Fibroblast of lung (primary cell): ENCODE measurements around the gene CRADD. TPM values are rescaled to one million over a fixed set of nuclear protein-coding genes. Genes with fewer than 3 reads are reported as not detected.

Source experiments
- DNase-seq, 2 donors: peaks; one replicate each; pipeline versions ENCODE4 v3.0.0 to v3.0.0-alpha.2; 2010; ENCODE audit warnings: low read depth in 2 of 2
- H2AFZ ChIP-seq: 2 replicates; pipeline ENCODE4 v1.5.1; 2012; ENCODE audit warnings: low read length, control low read depth, inconsistent platforms
- H3K27ac ChIP-seq: 2 replicates; pipeline ENCODE4 v1.5.1; 2011; ENCODE audit warnings: low read length, control low read depth; ENCODE audit not compliant: insufficient read depth
- H3K27me3 ChIP-seq: 2 replicates; pipeline ENCODE4 v1.5.1; 2011; ENCODE audit warnings: mild to moderate bottlenecking, low read length; ENCODE audit not compliant: control insufficient read depth, insufficient read depth
- H3K36me3 ChIP-seq: 2 replicates; pipeline ENCODE4 v1.5.1; 2011; ENCODE audit warnings: low read length; ENCODE audit not compliant: control insufficient read depth, insufficient read depth
- H3K4me1 ChIP-seq: 2 replicates; pipeline ENCODE4 v1.5.1; 2011; ENCODE audit warnings: low read length; ENCODE audit not compliant: control insufficient read depth, insufficient read depth; ENCODE audit errors: extremely low read depth
- H3K4me2 ChIP-seq: 2 replicates; pipeline ENCODE4 v1.5.1; 2011; ENCODE audit warnings: low read length, control low read depth; ENCODE audit not compliant: insufficient read depth; ENCODE audit errors: extremely low read depth
- H3K4me3 ChIP-seq, 4 experiments: fragments of 200-600 bp in 1 of 4; sonication (generic) in 1 of 4; replicated peaks in 1 of 4; 2 replicates each; pipeline ENCODE4 v1.5.1; 2011 to 2016; ENCODE audit warnings: low read length in 4 of 4, low read depth in 3 of 4, mild to moderate bottlenecking in 3 of 4, control low read depth in 2 of 4, inconsistent platforms in 1 of 4, mixed read lengths in 1 of 4; ENCODE audit not compliant: insufficient read depth in 1 of 4; ENCODE audit errors: control extremely low read depth in 1 of 4
- H3K79me2 ChIP-seq: 2 replicates; pipeline ENCODE4 v1.5.1; 2012; ENCODE audit warnings: mild to moderate bottlenecking, low read length, inconsistent platforms; ENCODE audit not compliant: control insufficient read depth, insufficient read depth
- H3K9ac ChIP-seq: 2 replicates; pipeline ENCODE4 v1.5.1; 2011; ENCODE audit warnings: mild to moderate bottlenecking, low read length, control low read depth; ENCODE audit not compliant: insufficient read depth
- H3K9me3 ChIP-seq: 2 replicates; pipeline ENCODE4 v1.5.1; 2012; ENCODE audit warnings: low read depth, low read length; ENCODE audit not compliant: control insufficient read depth, insufficient read depth
- H4K20me1 ChIP-seq: 2 replicates; pipeline ENCODE4 v1.5.1; 2011; ENCODE audit warnings: low read length; ENCODE audit not compliant: control insufficient read depth, insufficient read depth; ENCODE audit errors: extremely low read depth
- EZH2 ChIP-seq: IDR thresholded peaks from 2 replicates; pipeline ENCODE4 v1.5.1; 2012; ENCODE audit warnings: low read length, control low read depth, mild to moderate bottlenecking; ENCODE audit errors: missing control alignments
- polyA plus RNA-seq, 2 donors: library from polyadenylated mRNA; depleted of rRNA in 1 of 2; stranded (reverse) in 1 of 2; unstranded in 1 of 2; fragments of >200 nt; gene quantifications; 2 replicates each; pipeline ENCODE4 v1.2.1, GENCODE V29; 2011 to 2012; ENCODE audit warnings: missing spikeins in 1 of 2
- total RNA-seq: library from RNA; depleted of rRNA; stranded (reverse); fragments of >200 nt; gene quantifications from 2 replicates; pipeline ENCODE4 v1.2.1, GENCODE V29; 2014
- TF ChIP-seq, protein P1 (sequence below), 2 donors: IDR thresholded peaks in 1 of 2; conservative IDR thresholded peaks in 1 of 2; 1 replicate in 1 of 2; 2 replicates in 1 of 2; pipeline ENCODE4 v1.5.1; 2011 to 2012; ENCODE audit warnings: low read length in 2 of 2, control low read depth in 1 of 2, inconsistent platforms in 1 of 2, low read depth in 1 of 2, mild to moderate bottlenecking in 1 of 2

The CRADD gene
- total and polyA plus RNA-seq, 2 donors (not counting 1 experiment from before 2014, with no cell fraction given): 13.5 to 21.1 TPM

DNA sequence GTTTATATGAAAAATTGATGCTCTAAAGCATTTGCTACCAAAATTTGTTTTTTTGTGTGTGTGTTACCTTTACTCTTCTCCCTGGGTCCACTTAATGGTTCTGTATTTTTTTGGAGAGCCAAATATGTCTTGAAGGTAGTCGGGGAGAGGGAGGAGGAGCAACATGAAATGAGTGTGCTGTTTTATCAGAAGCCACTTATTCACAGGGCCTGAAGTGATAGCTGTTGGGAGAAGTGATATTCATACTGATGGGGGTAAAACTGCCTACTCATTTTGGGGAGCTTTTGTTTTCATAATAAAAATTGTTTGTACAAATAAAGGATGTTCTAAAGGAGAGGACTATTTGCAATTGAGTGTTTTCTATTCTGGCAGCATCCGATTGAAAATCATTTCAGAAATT is 29.2 kb downstream of the CRADD start:
- Histone ChIP-seq H3K9me3 (no peaks in the 10 kb centered on the region), H3K27ac (peak overlapping the region; percentile 16), H3K4me1 (peaks cover 18% of the 10 kb centered on the region), H3K79me2 (no peaks in the 10 kb centered on the region), H2AFZ (no peak overlapping the region), H3K9ac (no peak overlapping the region), H3K4me2 (peak overlapping the region; percentile 38), H3K4me3 (no peak overlapping the region), H3K36me3 (no peaks in the 10 kb centered on the region), H4K20me1 (no peaks in the 10 kb centered on the region), H3K27me3 (no peaks in the 10 kb centered on the region)
- TF ChIP-seq, protein P1, sequence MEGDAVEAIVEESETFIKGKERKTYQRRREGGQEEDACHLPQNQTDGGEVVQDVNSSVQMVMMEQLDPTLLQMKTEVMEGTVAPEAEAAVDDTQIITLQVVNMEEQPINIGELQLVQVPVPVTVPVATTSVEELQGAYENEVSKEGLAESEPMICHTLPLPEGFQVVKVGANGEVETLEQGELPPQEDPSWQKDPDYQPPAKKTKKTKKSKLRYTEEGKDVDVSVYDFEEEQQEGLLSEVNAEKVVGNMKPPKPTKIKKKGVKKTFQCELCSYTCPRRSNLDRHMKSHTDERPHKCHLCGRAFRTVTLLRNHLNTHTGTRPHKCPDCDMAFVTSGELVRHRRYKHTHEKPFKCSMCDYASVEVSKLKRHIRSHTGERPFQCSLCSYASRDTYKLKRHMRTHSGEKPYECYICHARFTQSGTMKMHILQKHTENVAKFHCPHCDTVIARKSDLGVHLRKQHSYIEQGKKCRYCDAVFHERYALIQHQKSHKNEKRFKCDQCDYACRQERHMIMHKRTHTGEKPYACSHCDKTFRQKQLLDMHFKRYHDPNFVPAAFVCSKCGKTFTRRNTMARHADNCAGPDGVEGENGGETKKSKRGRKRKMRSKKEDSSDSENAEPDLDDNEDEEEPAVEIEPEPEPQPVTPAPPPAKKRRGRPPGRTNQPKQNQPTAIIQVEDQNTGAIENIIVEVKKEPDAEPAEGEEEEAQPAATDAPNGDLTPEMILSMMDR (conservative IDR thresholded peaks at IDR 0.05 in 1 of 2, IDR thresholded peaks at IDR 0.05 in 1 of 2; ENCODE audit: low read depth in 1 of 2, low read length in 2 of 2): no peak
- no peak for TF ChIP-seq EZH2
- DNase-seq: peak in 1 of 2 donors; percentile 29

DNA sequence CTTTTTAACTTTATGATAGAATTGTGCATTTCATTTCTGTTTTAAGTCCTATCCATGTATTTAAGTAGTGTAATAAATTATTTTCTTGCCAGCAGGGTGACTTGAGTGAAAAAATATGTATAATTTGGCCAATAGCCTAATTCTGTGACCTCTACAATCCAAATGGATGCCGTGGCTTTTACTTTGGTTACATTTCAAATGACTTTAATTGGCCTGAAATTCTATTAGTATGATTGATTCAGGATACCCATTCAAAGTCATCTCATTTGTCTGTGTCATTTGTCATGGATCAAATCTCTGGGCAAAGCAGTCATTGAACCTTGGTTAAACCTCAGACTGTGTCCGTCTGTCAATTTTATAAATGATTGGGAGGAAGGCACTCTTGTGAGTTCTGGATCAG is 29.6 kb downstream of the CRADD start:
- H2AFZ ChIP-seq: no peak overlapping the region
- H3K4me1 ChIP-seq: peaks cover 18% of the 10 kb centered on the region
- no peaks in the 10 kb centered on the region for H3K79me2 ChIP-seq
- H3K27me3 ChIP-seq: no peaks in the 10 kb centered on the region
- DNase-seq: peak; percentile 69 to 77
- no peak overlapping the region for H3K27ac ChIP-seq
- H3K36me3 ChIP-seq: no peaks in the 10 kb centered on the region
- H3K9ac ChIP-seq: no peak overlapping the region
- no peaks in the 10 kb centered on the region for H4K20me1 ChIP-seq
- TF ChIP-seq EZH2: no peak
- TF ChIP-seq, protein P1 (conservative IDR thresholded peaks at IDR 0.05 in 1 of 2, IDR thresholded peaks at IDR 0.05 in 1 of 2; ENCODE audit: low read depth in 1 of 2, low read length in 2 of 2): no peak
- H3K9me3 ChIP-seq: no peaks in the 10 kb centered on the region
- H3K4me2 ChIP-seq: peak overlapping the region; percentile 60
- no peak overlapping the region for H3K4me3 ChIP-seq

DNA sequence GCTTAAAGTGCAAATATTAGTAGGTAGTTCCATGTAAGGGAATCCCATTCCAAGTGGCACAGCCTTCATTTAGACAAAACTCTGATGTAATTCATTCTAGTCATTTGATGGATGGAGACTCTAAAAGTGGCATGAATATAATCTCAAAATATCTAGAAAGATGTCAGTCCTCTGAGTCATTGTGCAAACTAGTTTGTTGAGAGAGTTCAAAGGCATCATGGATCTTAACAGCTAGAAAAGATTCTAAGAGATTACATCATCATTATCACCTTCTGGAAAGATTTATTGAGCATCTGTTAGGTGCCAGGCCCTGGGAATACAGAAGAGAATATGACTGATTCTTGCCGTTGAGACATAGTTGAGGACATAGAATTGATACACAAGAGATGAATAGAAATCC is 30.7 kb downstream of the CRADD start:
- DNase-seq: peak in 1 of 2 donors; percentile 82
- H3K36me3 ChIP-seq: no peaks in the 10 kb centered on the region
- H3K4me1 ChIP-seq: peaks cover 18% of the 10 kb centered on the region
- H3K79me2 ChIP-seq: no peaks in the 10 kb centered on the region
- no peaks in the 10 kb centered on the region for H3K27me3 ChIP-seq
- H3K9ac ChIP-seq: no peak overlapping the region
- no peaks in the 10 kb centered on the region for H3K9me3 ChIP-seq
- H4K20me1 ChIP-seq: no peaks in the 10 kb centered on the region
- no peak overlapping the region for H3K27ac ChIP-seq
- TF ChIP-seq, protein P1 (conservative IDR thresholded peaks at IDR 0.05 in 1 of 2, IDR thresholded peaks at IDR 0.05 in 1 of 2; ENCODE audit: low read depth in 1 of 2, low read length in 2 of 2): no peak
- TF ChIP-seq EZH2: no peak
- no peak overlapping the region for H3K4me2 ChIP-seq
- no peak overlapping the region for H3K4me3 ChIP-seq
- no peak overlapping the region for H2AFZ ChIP-seq
